ENCODE results near the gene TBC1D9B.

The TBC1D9B gene

DNA sequence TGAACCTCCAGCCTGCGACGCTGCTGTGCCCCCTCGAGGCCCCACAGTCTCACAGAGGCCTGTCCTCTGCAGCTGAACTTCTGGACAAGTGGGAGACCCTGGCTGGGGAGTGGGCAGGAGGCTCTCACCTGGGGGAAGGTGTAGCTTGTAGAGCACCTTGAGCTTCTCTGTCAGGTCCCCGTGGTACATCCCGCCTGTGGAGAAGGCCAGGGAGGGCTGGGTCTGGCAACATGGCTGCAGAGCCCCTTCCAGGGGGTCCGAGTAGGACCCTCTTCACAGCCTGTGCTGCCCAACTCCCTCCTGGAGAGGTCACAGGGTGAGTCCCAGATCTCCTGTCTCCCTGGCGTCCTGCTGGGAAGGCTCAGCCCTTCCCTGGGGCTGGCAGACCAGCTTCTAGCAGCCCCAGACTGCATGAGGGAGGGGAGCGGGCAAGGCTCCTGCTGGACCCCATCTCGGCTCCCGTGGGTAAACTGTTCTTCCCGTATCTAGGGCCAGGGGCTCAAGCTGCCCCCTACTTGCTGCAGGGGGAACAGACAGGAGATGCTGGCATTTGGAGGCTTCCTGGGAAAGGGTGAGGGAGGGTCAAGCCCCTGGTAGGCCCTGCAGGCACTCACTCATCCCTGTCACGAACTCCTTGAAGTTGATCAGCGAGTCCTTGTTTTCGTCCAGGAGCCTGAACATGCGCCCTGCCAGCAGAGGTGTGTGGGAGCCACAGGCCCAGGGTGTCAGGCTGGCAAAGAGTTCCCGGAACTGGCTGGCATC is 37.9 kb downstream of the TBC1D9B start:
- no peak for DNase-seq (ENCODE audit: low read depth)

GRCh38 chr5:179869101-179869500 is 38.6 kb downstream of the TBC1D9B start:
- DNase-seq (ENCODE audit: low read depth) = no peak

DNA sequence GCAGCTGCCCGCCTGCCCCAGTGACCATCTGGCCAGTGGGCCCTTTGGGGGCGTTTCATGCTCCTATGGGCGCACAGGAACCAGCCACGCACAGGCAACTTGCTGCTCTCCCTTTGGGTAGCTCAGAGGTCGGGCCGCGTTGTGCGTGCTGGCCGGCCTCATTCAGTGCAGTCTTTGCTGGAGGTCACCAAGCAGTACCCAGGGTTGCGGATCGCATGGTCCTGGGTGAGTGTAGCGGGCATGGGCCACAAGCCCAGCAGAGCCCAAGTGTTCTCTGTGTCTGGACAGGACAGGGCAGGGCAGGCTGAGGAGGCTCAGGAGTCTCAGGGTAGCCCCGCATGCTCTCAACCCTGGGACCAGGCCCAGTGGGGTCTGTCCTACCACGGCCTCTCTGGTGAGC is 39.2 kb downstream of the TBC1D9B start:
- no peak for DNase-seq (ENCODE audit: low read depth)

- DNase-seq (ENCODE audit: low read depth) = no peak
Measured at GRCh38 chr5:179867476-179867875, 40.2 kb downstream of the TBC1D9B start.

- DNase-seq (ENCODE audit: low read depth) = no peak
Measured at GRCh38 chr5:179867079-179867465, 40.6 kb downstream of the TBC1D9B start.

DNA sequence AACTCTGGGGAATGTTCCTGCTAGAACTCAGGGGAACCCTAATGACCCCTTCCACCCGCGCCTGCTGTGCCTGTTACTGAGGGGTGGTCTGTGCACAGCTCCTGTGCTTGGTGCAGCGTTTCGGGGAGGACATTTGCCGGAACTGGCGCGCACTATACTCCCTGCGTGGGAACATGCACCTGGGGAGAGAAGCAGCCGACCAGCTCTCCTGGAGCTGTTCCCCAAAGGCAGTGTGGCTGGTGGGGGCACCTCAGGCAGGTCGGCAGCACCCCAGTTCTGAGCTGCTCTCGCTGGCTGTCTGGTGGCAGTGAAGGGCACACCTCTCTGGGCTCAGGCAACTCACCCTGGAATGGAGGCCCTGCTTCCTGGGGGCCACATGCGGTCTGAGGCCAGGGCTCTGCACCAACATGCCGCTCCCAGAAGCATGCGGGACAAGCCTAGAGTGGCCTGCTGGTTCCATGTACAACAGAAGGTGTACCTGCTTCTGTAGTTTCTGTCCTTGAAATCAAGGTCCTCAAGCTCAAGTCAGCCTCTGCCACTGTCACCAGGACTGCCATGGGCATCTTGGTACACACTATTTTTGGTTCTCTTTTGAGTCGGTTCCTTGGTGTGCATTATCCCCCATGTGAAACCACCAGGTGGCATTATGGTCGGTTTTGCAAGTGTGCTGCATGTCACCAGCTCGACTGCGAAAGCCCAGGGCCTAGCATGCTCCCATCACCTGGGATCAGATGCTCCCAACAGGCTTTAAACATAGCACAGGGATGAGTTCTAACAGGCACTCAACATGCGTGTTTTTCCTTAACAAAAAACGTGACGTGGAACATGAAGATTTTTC is 41.2 kb downstream of the TBC1D9B start:
- DNase-seq (ENCODE audit: low read depth) = no peak

- no peak for DNase-seq (ENCODE audit: low read depth)
Measured at GRCh38 chr5:179865491-179866240, 42.0 kb downstream of the TBC1D9B start.

- no peak for DNase-seq (ENCODE audit: low read depth)
Measured at GRCh38 chr5:179864686-179865085, 43.0 kb downstream of the TBC1D9B start.

GRCh38 chr5:179863449-179864085 is 44.1 kb downstream of the TBC1D9B start:
- no peak for DNase-seq (ENCODE audit: low read depth)

DNA sequence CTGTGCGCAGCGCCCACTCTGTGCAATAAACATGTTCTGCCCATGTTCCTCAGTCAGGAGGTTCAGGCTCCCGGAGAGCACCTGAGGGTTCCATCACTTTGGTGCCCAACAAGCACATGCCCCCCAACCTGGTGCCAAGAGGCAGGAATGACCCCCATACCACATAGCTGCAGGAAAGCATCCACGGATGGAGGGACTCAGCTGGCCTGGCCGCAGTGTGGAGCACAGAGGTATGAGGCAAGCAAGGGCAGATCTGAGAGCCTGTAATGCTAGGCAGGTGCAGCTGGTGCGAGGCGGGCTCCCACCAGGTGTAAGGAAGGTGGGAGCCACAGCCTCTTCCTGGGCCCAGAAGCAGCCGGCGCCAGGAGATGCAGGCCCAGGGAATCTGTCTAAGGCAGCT is 44.8 kb downstream of the TBC1D9B start:
- no peak for DNase-seq (ENCODE audit: low read depth)

DNA sequence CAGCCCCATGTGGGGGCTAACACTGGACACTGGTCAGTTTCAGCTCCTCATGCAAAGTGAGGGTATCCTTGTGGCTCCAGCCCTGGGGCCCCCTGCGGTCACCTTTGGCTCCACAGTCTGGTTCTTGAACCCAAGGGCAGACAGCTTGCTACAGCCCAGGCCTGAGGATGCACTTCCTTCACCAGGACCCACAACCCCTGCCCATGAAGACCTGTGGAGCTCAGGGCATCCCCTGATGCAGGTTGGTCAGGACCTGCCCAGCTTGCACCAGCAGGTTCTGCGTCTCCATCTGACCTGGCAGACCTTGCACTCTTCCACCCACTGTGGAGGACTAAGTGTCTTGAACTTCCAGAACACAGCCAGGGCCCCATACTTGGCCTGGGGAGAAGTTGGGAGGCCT is 45.4 kb downstream of the TBC1D9B start:
- no peak for DNase-seq (ENCODE audit: low read depth)

DNA sequence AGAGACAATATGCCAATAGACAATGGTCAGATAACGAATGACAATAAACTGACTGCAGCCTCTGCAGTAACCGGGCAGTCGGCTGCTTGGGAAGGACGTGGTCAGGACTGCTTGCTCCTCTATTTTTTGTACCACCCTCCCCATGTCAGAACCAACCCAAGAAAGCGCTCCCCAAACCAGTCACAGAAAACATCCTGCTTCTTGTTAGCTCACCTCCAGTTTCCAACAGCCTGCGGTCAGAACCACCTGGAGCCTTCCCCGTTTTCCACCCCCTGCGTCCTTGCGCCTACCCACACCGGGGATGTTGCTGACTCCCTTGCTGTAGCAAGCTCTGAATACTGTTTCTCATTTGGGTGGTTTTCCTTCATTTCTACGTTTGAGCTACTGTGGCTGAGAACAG is 47.4 kb downstream of the TBC1D9B start:
- DNase-seq (ENCODE audit: low read depth) = no peak

GRCh38 chr5:179858586-179859427 is 48.9 kb downstream of the TBC1D9B start, which contains the start of gene MRNIP:
Gene MRNIP (minus strand): TSS chr5:179858817. CDS start chr5:179858796, 21 bp downstream.
- DNase-seq (ENCODE audit: low read depth) = peak; percentile 83

DNA sequence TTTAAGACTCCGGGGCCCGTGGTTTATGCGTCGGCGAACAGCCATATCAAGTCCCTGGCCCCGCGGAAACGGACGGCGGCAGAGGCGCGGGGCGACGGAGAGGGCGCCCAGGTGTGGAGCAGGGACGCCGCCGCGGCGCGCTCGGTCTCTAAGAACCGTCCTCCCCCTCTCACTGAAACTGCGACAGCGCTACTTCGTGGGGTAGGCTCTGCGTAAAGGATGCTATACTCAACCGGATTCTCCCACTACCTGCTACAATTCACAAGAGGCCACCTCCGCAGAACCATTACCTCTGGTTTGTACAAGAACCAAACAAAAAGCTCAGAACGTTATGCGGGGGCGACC is 49.5 kb downstream of the TBC1D9B start:
- no peak for DNase-seq (ENCODE audit: low read depth)

- DNase-seq (ENCODE audit: low read depth) = no peak
Measured at GRCh38 chr5:179854356-179854755, 53.3 kb downstream of the TBC1D9B start.

- DNase-seq (ENCODE audit: low read depth) = no peak
Measured at GRCh38 chr5:179852993-179853547, 54.6 kb downstream of the TBC1D9B start.

DNA sequence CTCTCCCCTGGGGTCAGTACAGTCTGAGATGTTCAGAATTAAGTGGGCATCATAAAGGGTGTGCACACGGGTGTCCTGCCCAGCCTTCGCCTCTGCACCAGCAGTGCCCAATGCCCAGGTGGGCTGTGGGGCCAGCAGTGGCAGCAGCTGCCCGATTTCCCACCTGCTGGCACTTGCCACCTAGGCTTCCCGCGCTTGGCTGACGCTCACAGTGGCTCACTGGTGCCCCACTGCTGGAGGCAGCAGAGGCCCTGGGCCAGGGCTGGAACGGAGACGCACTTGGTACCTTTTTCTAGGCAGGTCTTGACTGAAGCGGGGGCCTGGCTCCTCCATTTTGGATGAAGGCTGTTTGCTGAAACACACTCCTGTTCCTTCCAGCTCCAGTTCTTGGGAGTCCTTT is 66.1 kb downstream of the TBC1D9B start:
- DNase-seq (ENCODE audit: low read depth) = no peak

- no peak for DNase-seq (ENCODE audit: low read depth)
Measured at GRCh38 chr5:179840766-179841165, 66.9 kb downstream of the TBC1D9B start.

- DNase-seq (ENCODE audit: low read depth) = no peak
Measured at GRCh38 chr5:179840321-179840720, 67.4 kb downstream of the TBC1D9B start.

DNA sequence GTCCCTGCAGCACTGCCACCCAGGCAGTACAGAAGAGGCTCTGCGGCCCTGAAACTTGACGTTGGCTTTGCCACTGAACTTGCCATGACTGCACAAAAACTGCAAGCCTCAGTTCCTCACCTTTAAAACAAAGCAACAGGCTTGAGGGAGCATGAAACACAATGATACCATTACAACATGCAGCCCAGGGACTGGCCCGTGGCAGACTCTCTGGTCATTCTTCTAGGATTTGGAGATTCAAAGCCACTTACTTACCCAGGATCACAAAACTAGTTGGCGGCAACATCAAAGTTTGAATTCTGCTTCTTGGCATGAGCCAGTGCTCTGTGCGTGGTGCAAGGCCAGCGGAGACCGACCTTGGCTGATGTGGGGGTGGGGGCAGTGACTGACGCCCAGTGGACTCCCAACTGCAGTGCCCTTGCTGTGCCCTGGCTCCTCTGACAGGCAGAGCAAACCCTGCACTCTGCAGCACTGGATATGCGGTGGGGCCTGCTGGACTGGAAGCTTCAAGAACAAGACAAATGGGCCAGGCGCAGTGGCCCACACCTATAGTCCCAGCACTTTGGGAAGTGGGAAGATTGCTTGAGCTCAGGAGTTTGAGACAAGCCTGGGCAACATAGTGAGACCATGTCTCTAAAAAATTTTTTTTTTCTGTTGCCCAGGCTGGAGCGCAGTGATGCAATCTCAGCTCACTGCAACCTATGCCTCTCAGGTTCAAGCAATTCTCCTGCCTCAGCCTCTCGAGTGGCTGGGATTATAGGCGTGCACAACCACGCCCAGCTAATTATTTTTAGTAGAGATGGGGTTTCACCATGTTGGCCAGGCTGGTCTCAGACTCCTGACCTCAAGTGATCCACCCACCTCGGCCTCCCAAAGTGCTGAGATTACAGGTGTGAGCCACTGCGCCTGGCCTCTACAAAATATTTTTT is 68.1 kb downstream of the TBC1D9B start:
- DNase-seq (ENCODE audit: low read depth) = no peak

Data from GM04504 (cell line).